Activated CD8-positive, alpha-beta memory T cell treated with anti-CD3 and anti-CD28 coated beads, Interleukin-2, amount 10 ng/mL, durations not matched to agents 7 days and 5 days (primary cell): ENCODE measurements around the gene OGFR. TPM values are rescaled to one million over a fixed set of nuclear protein-coding genes. Genes with fewer than 3 reads are reported as not detected.

Experiments used
- ATAC-seq: fragments of 150-1000 bp; cut with Tn5 transposase; one replicate; pipeline ENCODE4 v1.10.0; 2021; ENCODE audit warnings: moderate library complexity
- CTCF ChIA-PET: fragments of 350-600 bp; sonication (Branson Sonifier 250); formaldehyde crosslinking; loops from one replicate; lab custom pipeline; 2021; ENCODE audit warnings: antibody characterized with exemption; lab: Charles Lee
- DNase-seq: peaks from one replicate; pipeline ENCODE4 v3.0.0-alpha.2; 2020
- H3K27ac Mint-ChIP-seq: one replicate; pipeline ENCODE4 v1.8.0; 2021; ENCODE audit warnings: mild to moderate bottlenecking, mixed read lengths
- H3K27me3 Mint-ChIP-seq: one replicate; pipeline ENCODE4 v1.8.0; 2021; ENCODE audit warnings: mixed read lengths
- H3K36me3 Mint-ChIP-seq: one replicate; pipeline ENCODE4 v1.8.0; 2021; ENCODE audit warnings: mild to moderate bottlenecking, mixed read lengths
- H3K4me1 Mint-ChIP-seq: one replicate; pipeline ENCODE4 v1.8.0; 2021; ENCODE audit warnings: mixed read lengths
- H3K4me3 Mint-ChIP-seq: one replicate; pipeline ENCODE4 v1.8.0; 2021; ENCODE audit warnings: mild to moderate bottlenecking, moderate library complexity, mixed read lengths
- H3K9me3 Mint-ChIP-seq: one replicate; pipeline ENCODE4 v1.8.0; 2022; ENCODE audit warnings: low read depth, mixed read lengths
- total RNA-seq, 2 experiments: library from RNA; stranded (reverse); gene quantifications; one replicate each; pipeline ENCODE4 v1.2.3, GENCODE V29; 2021

The OGFR gene
- total RNA-seq, 2 experiments from 2014 or later = 87.8 to 91.0 TPM

DNA sequence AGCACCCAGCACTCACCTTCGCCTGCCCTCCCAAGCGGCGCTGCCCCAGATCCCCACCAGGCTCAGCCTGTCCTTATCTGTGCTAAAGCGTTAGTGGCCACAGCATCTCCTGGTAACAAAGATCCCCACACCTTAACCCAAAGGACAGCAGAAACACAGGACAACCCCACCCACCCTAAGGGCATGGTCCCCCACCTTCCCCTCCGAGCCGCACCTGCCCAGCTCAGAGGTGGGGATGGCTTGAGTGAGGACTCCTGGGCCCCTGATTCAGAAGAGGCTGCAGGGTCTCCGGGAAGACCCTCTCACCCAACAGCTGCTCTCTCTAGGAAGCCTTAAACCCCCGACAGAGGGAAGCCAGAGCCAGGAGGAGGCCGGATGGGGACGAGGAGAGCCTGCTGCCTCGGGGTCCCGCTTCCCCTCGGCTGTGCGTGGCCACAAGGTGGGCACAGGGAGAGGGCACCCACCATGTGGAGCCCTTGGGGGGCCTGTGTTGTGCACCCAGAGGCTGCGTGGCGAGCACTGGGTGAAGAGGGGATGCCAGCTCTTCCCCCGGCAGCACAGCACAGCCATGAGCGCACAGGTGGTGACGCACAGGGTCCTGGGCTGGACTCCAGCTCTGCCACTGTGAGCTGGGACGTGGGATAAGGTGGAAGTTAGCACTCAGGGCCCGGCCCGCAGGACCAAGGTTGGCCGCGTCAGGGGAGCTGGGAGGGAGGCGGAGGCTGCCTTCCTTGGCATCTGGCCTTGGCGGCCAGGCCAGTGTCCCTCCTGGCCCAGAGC lies 40.3 kb upstream of the OGFR start:
- Mint-ChIP-seq H3K4me3 (no peak overlapping the region), H3K4me1 (no peaks in the 10 kb centered on the region), H3K27me3 (no peaks in the 10 kb centered on the region), H3K9me3 (no peaks in the 10 kb centered on the region), H3K27ac (no peak overlapping the region), H3K36me3 (no peaks in the 10 kb centered on the region)
- ATAC-seq = no peak
- DNase-seq = no peak
- CTCF ChIA-PET = interaction anchor here (0.5 kb wide), 1 partner anchor 26 kb away, joined by 3 read pairs; no protein-coding TSS in a partner anchor

DNA sequence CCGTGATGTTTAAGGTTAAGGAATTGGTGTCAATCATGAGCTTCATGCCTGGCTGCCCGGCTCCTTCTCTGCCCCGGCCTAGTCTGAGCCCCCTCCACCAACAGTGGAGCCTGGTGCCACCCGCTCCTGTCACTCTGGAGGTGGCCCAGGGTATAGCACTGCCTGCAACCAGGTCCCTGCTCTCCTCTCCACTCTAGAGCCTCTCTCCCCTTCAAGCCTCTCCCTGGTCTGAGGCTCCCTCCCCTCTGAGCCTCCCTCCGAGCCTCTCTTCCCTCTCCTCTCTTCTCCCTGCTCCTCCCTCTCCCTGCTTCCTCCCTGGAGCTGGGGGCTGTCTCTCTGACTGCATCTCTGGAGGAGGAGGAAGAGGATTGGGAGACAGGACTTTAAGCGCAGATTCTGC lies 39.6 kb upstream of the OGFR start:
- DNase-seq (no peak), ATAC-seq (no peak)
- H3K36me3 Mint-ChIP-seq = no peaks in the 10 kb centered on the region
- no peaks in the 10 kb centered on the region for H3K9me3 Mint-ChIP-seq
- no peak overlapping the region for H3K27ac Mint-ChIP-seq
- no peaks in the 10 kb centered on the region for H3K27me3 Mint-ChIP-seq
- CTCF ChIA-PET = interaction anchor here (0.5 kb wide), 1 partner anchor 27 kb away, joined by 3 read pairs; no protein-coding TSS in a partner anchor
- no peak overlapping the region for H3K4me3 Mint-ChIP-seq
- H3K4me1 Mint-ChIP-seq = no peaks in the 10 kb centered on the region

DNA sequence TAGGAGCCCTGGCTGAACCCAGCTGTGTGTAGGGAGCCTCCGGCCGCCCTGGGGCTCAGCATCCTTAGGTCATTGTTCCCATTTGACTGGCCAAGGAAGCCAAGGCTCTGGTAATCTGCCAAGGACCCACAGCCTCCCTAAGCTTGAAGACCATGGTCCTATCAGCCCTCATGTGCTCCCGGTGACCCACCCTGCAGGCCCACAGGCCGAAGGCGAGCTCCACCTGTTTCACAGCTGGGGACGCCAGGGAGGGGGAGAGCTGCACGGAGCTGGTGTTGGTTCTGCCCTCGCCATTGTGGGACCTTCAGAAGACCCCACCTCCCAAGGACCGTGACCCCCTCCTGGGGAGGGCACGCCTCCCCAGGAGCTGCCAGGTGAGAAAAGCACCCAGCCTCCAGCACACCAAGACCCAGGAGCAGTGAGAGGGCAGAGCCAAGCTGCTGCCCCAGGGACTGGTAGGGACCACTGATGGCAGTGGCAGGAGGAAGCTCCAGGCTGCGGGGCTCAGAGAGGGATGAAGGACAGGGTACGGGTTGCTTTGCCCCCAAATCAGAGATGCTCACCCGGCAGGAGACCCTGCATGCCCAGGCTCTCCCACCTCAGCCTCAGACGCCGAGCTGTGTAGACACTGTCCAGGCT lies 39.1 kb upstream of the OGFR start:
- CTCF ChIA-PET = no interaction called here
- no peak overlapping the region for H3K27ac Mint-ChIP-seq
- DNase-seq (no peak), ATAC-seq (no peak)
- no peak overlapping the region for H3K4me3 Mint-ChIP-seq
- no peaks in the 10 kb centered on the region for H3K27me3 Mint-ChIP-seq
- no peaks in the 10 kb centered on the region for H3K4me1 Mint-ChIP-seq
- H3K9me3 Mint-ChIP-seq = no peaks in the 10 kb centered on the region
- H3K36me3 Mint-ChIP-seq = no peaks in the 10 kb centered on the region

DNA sequence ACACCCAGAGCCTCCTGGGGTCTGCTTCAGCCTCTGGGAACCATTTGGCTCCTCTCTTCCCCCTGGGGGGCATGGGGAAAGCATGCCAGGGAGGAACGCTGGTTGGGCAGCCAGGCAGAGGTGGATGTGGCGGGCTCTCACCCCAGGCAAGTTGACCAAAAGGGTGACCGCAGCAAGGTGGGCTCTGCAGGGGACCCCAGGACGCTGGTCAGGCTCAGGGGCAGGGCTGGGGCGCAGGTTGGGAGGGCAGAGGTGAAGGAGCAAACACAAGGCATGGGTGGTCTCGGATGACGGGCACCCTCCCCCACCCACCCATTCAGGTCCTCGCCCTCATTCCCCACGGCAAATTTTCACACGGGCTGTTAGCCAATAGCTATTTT lies 38.6 kb upstream of the OGFR start:
- ATAC-seq (no peak), DNase-seq (no peak)
- Mint-ChIP-seq H3K9me3 (no peaks in the 10 kb centered on the region), H3K4me1 (no peaks in the 10 kb centered on the region), H3K36me3 (no peaks in the 10 kb centered on the region), H3K27me3 (no peaks in the 10 kb centered on the region), H3K4me3 (no peak overlapping the region), H3K27ac (no peak overlapping the region)
- CTCF ChIA-PET = no interaction called here

DNA sequence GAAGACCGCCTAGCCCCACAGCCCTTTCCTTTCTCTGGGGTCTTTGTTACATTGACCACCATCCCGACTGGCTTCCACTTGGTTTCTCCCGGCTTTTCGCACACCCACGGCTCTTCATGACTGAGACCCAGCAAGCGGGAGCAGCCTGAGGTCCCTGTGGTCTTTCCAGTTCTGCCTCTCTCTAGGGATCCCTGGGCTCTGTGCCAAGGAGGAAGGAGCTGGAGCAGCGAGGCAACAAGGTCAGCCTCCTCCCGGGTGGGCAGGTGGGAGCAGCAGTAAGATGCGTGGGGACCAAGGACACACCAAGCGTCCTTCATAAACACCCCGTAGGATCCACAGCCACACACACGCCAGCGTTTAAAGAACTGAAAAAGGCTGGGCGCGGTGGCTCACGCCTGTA lies 37.9 kb upstream of the OGFR start:
- ATAC-seq = no peak
- Mint-ChIP-seq H3K4me3 (no peak overlapping the region), H3K27ac (no peak overlapping the region), H3K4me1 (no peaks in the 10 kb centered on the region), H3K9me3 (no peaks in the 10 kb centered on the region), H3K27me3 (no peaks in the 10 kb centered on the region), H3K36me3 (no peaks in the 10 kb centered on the region)
- CTCF ChIA-PET = no interaction called here
- DNase-seq = no peak

DNA sequence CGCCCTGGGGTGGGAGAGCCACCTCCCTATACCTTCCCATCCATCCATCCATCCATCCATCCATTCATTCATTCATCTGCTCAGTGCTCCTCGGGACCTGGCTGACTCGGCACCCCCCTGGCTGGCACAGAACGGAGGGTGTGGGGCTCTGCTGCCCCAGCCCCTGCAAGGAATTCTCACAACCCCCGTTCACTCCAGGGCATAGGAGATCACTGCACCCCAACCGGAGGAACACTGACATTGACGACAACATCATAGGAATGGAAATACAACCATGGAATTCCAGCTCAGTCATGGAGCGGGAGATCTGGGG lies 36.4 kb upstream of the OGFR start:
- H3K27me3 Mint-ChIP-seq = no peaks in the 10 kb centered on the region
- H3K4me1 Mint-ChIP-seq = no peaks in the 10 kb centered on the region
- DNase-seq (no peak), ATAC-seq (no peak)
- H3K4me3 Mint-ChIP-seq = no peak overlapping the region
- no peaks in the 10 kb centered on the region for H3K9me3 Mint-ChIP-seq
- no peaks in the 10 kb centered on the region for H3K36me3 Mint-ChIP-seq
- no peak overlapping the region for H3K27ac Mint-ChIP-seq
- CTCF ChIA-PET = no interaction called here

DNA sequence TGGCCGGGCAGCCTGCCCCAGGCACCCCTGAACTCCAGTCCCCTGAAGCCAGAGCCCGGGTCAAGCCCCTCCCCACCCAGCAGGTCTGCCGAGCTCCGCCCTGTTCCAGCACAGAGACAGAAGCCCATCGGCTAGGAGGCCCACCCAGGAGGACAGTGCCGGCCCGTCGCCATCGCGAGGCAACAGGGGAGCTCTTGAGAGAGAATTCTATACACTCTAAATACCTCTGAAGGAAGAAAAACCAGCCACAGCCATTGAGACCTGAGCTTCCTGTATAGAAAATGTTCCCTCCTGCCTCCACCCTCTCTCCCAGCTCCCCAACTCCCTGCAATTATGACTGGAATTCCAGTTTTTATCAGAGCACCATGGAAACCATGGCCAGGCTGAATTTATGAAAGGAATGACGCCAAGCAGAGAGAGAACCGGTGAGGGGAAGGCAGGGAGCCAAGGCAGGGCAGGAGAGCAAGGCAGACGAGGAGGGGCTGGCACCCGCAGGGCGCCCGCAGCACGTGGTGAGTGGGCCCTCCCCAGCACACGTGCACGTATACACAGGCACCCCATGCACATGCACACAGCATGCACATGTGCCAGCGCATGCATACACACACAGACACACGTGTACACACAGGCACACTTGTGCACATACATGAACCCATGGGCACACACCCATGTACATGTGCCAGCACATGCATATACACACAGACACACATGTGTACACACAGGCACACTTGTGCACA lies 35.9 kb upstream of the OGFR start:
- no peak for DNase-seq
- no peaks in the 10 kb centered on the region for H3K9me3 Mint-ChIP-seq
- CTCF ChIA-PET = no interaction called here

DNA sequence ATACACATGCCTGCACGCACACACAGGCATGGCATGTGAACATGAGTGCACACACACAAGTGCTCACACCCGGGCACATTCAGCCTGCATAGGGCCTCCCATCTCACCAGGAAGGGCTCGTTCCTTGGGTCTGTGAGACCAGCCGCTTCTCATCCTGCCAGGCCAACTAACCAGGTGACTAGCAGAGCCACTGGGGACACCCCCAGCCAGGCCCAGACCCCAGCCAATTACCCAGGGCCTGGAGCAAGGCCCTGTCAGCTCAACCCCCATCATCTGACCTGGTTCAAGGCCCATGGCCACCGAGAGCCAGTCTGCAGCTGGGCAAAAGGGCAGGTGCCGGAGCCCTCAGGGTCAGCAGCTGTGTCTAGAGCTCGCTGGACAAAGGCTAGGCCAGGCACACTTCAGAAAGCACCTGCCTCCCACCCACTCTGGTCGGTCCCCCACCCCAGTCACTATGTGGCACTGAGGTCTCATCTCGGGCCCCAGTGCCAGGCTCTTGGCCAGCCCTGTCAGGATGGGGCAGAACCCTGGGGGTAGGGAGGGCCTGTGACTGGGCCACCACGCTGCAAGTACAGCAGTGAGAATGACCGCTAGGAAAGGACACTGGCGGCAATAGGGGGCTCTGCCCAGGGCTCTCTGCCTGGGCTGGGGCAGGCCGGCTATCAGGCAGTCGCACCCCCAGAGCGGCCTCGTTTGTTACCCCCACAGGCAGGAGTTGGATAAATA lies 35.1 kb upstream of the OGFR start:
- CTCF ChIA-PET = no interaction called here
- no peak for ATAC-seq
- H3K9me3 Mint-ChIP-seq = no peaks in the 10 kb centered on the region

More for the DNA sequence above, 35.9 kb upstream of the OGFR start:
- H3K4me1 Mint-ChIP-seq = no peaks in the 10 kb centered on the region
- no peak for ATAC-seq
- H3K36me3 Mint-ChIP-seq = no peaks in the 10 kb centered on the region
- H3K27ac Mint-ChIP-seq = no peak overlapping the region
- H3K27me3 Mint-ChIP-seq = no peaks in the 10 kb centered on the region
- no peak overlapping the region for H3K4me3 Mint-ChIP-seq

DNA sequence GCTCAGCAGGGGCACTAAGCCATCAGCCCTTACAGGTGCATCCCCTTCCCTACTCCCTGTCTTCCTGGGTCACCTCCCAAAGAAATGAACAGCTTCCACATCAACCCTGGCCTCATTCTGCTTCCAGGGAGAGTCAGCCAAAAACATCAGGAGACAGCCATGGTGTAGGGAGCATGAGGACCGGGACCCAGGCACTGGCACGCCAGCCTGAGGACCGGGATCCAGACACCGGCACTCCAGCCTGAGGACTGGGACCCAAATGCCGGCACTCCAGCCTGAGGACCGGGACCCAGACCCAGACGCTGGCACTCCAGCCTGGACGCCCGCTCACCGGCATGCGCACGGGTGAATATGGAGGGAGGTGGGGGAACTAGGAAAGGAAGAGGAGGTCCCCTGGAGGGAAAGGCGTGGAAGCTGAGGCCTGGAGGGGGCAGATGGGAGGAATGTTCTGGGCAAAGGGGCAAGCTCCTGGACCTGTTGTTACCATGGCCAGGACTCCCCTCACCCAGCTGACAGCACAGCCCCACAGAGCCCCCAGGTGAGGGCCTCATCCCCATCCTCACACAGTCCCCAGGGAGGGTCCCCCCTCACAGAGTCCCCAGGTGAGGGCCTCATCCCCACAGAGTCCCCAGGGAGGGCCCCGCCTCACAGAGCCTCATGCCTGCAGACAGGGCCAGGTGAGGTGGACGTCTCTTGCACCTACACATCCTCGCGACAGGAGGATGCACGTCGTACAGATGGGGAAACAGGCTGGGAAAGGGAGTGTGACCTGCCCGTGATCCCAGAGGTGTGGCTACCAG lies 34.3 kb upstream of the OGFR start:
- Mint-ChIP-seq H3K27ac (no peak overlapping the region), H3K36me3 (no peaks in the 10 kb centered on the region), H3K4me3 (no peak overlapping the region), H3K4me1 (peaks cover under 1% of the 10 kb centered on the region), H3K9me3 (no peaks in the 10 kb centered on the region), H3K27me3 (no peaks in the 10 kb centered on the region)
- DNase-seq (no peak), ATAC-seq (no peak)
- CTCF ChIA-PET = interaction anchor here (1.0 kb wide), 1 partner anchor 12 kb away, joined by 3 read pairs; no protein-coding TSS in a partner anchor

More for the DNA sequence above, 35.1 kb upstream of the OGFR start:
- Mint-ChIP-seq H3K4me3 (no peak overlapping the region), H3K4me1 (no peaks in the 10 kb centered on the region), H3K27me3 (no peaks in the 10 kb centered on the region), H3K27ac (no peak overlapping the region), H3K36me3 (no peaks in the 10 kb centered on the region)
- no peak for DNase-seq

DNA sequence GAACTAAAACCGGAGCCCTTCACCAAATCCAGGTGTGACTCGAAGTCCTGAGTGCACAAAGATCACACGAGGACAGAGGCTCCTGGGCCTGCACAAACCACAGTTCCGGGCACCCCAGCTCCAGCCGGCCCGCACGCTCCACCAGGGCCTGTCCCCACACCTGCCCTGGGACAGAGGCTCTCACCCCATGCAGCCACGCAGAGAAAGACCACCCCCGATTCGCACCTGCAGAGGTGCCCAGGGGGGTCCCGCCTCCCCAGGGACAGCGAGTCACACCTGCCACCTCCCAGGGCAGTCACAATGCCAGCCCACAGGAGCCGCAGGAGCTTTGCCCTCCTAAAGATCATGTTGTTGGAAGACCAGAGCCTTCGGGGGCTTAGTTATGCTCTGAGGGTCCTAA lies 33.7 kb upstream of the OGFR start:
- peaks cover 6% of the 10 kb centered on the region for H3K4me1 Mint-ChIP-seq
- no peak for ATAC-seq
- H3K9me3 Mint-ChIP-seq = no peaks in the 10 kb centered on the region
- H3K27ac Mint-ChIP-seq = no peak overlapping the region
- H3K4me3 Mint-ChIP-seq = no peak overlapping the region
- no peaks in the 10 kb centered on the region for H3K27me3 Mint-ChIP-seq
- no peaks in the 10 kb centered on the region for H3K36me3 Mint-ChIP-seq
- CTCF ChIA-PET = interaction anchor here (1.0 kb wide), 1 partner anchor 11 kb away, joined by 3 read pairs; no protein-coding TSS in a partner anchor
- no peak for DNase-seq

DNA sequence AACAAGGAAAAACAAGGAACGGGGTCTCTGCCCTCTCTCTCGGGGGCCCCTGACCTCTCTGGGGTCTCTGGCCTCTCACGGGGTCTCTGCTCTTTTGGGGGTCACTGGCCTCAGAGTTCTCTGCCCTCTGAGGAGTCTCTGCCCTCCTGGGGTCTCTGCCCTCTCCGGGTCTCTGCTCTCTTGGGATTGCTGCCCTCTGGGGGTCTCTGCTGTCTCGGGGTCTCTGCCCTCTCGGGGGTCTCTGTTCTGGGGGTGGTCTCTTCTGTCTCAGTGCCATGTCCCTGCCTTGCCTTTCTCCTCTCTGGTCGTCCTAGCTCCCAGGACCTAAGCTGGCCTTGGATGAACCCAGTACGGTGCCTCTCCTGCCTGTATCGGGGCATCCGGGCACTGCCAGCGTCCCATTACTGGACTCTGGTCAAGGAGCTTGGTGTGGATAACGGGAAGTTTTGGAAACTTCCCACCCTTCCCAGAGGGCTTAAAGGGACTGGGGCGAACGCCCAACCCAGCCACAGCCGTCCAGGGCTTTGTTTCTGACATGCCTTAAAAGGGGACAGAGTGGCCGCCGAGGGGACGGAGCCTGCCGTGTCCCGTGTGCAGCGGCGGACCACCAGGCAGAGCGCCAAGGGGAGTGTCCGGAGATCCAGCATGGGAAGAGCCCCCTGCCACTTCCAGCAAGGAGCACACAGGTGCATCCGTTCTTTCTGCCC lies 33.1 kb upstream of the OGFR start:
- CTCF ChIA-PET = no interaction called here
- Mint-ChIP-seq H3K27me3 (no peaks in the 10 kb centered on the region), H3K27ac (no peak overlapping the region), H3K4me3 (no peak overlapping the region), H3K36me3 (no peaks in the 10 kb centered on the region), H3K9me3 (no peaks in the 10 kb centered on the region), H3K4me1 (peaks cover 11% of the 10 kb centered on the region)
- ATAC-seq (no peak), DNase-seq (no peak)

DNA sequence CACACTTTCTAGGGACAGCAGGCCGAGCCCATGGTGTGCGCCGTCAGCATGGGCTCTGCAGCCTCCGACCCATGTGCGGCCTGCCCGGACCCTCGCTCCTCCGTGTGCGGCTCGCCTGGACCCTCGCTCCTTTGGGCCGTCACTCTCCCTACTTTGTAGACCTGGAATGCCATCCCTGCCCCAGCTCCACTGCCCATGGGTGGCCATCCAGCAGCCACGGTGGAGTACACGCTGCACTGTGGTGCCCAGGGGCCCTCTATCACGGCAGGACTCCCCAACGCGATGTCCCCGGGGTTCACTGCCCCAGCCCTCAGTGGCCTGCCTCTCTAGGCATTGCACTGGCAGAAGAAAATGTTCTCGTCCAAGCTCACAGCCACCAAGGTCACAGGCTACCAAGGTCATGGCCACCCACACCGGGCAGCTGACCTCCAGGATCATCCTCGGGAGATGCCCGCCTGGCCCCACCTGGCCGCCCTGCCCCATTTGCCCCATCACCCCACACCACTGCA lies 32.5 kb upstream of the OGFR start:
- CTCF ChIA-PET = no interaction called here

More for the DNA sequence above, 32.5 kb upstream of the OGFR start:
- Mint-ChIP-seq H3K4me1 (peaks cover 16% of the 10 kb centered on the region), H3K4me3 (no peak overlapping the region), H3K27me3 (no peaks in the 10 kb centered on the region), H3K36me3 (no peaks in the 10 kb centered on the region), H3K27ac (no peak overlapping the region), H3K9me3 (no peaks in the 10 kb centered on the region)
- ATAC-seq (no peak), DNase-seq (no peak)
